Measurements from ENCODE around the gene SYT2. TPM values are rescaled to one million over a fixed set of nuclear protein-coding genes. Genes with fewer than 3 reads are reported as not detected.
"Not testable (repeated sequence)": the region's sequence is repeated elsewhere in the genome, so short reads cannot be mapped to it uniquely, and the experiment has no call there.

The SYT2 gene
- total RNA-seq, 1 experiment from 2014 or later = not detected

DNA sequence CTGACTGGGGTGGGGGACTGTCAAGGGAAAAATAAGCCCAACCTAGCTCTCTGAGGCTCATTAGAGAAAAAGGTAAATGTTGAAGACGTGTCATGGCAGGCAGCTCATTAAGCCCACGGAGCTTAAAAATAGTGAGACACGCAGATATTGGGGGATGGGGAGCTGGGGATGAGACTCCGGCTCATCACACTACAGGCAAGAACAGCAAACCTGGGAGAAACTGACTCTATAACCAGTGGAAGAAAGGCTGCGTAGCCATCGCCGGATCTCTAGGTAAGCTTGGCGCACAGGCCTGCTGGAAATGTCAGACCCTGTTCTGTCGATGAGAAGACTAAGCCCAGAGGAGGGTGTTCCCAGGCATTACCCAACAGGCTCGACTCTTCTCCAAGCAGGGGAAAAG is 78.0 kb downstream of the SYT2 start:
- ChIA-PET POLR2A (ENCODE audit: unreplicated experiment) (no interaction called here), CTCF (no interaction called here)
- H3K27ac ChIP-seq (ENCODE audit: low read length) = no peak overlapping the region
- BruUV-seq (replicated peaks) = no TSS peak
- ATAC-seq = no peak
- no peak for DNase-seq
- H3K9me3 ChIP-seq (ENCODE audit: low read length) = no peaks in the 10 kb centered on the region
- H3K4me3 ChIP-seq (ENCODE audit: low read length) = no peak overlapping the region
- H3K79me2 ChIP-seq (ENCODE audit: low read length) = no peaks in the 10 kb centered on the region
- no peaks in the 10 kb centered on the region for H4K20me1 ChIP-seq (ENCODE audit: low read length)
- H3K36me3 ChIP-seq (ENCODE audit: low read depth, low read length) = no peaks in the 10 kb centered on the region
- no peak overlapping the region for H3K9ac ChIP-seq (ENCODE audit: low read length)
- no peaks in the 10 kb centered on the region for H3K4me1 ChIP-seq (ENCODE audit: insufficient read depth, low read length)
- H3F3A ChIP-seq (ENCODE audit: low read length, unreplicated experiment) = no peaks in the 10 kb centered on the region
- H3K4me2 ChIP-seq (ENCODE audit: low read length) = no peak overlapping the region
- H3K9me2 ChIP-seq (replicated peaks; ENCODE audit: low read length) = no peaks in the 10 kb centered on the region
- TF ChIP-seq EZH2 (IDR thresholded peaks at IDR 0.05; ENCODE audit: low read length, unreplicated experiment) = no peak
- no peak for TF ChIP-seq EZH2phosphoT487 (IDR thresholded peaks at IDR 0.05; ENCODE audit: borderline replicate concordance, low read length)
- intact Hi-C loops (cut with micrococcal nuclease) = no loop called here
- no peak overlapping the region for H2AFZ ChIP-seq (ENCODE audit: low read length)
- no peaks in the 10 kb centered on the region for H3K27me3 ChIP-seq (ENCODE audit: low read length)

- POLR2A ChIA-PET (ENCODE audit: unreplicated experiment) = no interaction called here
- Histone ChIP-seq H3F3A (ENCODE audit: low read length, unreplicated experiment) (no peaks in the 10 kb centered on the region), H4K20me1 (ENCODE audit: low read length) (no peaks in the 10 kb centered on the region), H3K9me2 (replicated peaks; ENCODE audit: low read length) (no peaks in the 10 kb centered on the region), H3K27me3 (ENCODE audit: low read length) (no peaks in the 10 kb centered on the region), H3K4me2 (ENCODE audit: low read length) (no peak overlapping the region), H3K9ac (ENCODE audit: low read length) (no peak overlapping the region), H3K9me3 (ENCODE audit: low read length) (no peaks in the 10 kb centered on the region), H3K4me3 (ENCODE audit: low read length) (no peak overlapping the region), H3K36me3 (ENCODE audit: low read depth, low read length) (no peaks in the 10 kb centered on the region), H2AFZ (ENCODE audit: low read length) (no peak overlapping the region), H3K4me1 (ENCODE audit: insufficient read depth, low read length) (no peaks in the 10 kb centered on the region), H3K79me2 (ENCODE audit: low read length) (no peaks in the 10 kb centered on the region), H3K27ac (ENCODE audit: low read length) (no peak overlapping the region)
- ATAC-seq (no peak), DNase-seq (no peak)
- no TSS peak for BruUV-seq (replicated peaks)
- CTCF ChIA-PET = no interaction called here
- intact Hi-C loops (cut with micrococcal nuclease) = no loop called here
- TF ChIP-seq CTCF (conservative IDR thresholded peaks at IDR 0.05; ENCODE audit: low read depth, low read length) (no peak), EZH2 (IDR thresholded peaks at IDR 0.05; ENCODE audit: low read length, unreplicated experiment) (no peak), EZH2phosphoT487 (IDR thresholded peaks at IDR 0.05; ENCODE audit: borderline replicate concordance, low read length) (no peak)
These were observed 79.0 kb downstream of the SYT2 start for GRCh38 chr1:202631076-202631923.

DNA sequence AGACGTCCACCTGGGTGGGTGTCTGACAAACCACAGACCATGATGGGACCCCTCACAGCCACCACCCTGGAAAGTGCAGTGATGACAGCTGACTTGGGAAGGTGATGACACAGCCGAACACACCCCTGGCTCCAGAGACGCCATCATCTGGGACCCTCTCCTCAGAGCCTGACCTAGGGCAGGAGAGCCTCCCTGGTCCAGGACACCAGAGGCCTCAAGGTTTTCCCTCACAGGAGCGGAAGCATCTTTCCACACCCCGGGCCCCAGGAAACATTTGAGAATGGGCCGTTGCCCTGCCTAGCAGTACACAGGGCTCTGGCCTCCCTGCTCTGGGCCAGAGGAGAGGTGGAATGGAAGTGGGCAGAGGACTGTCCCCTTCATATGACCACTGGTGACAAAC is 79.7 kb downstream of the SYT2 start:
- ATAC-seq (no peak), DNase-seq (no peak)
- H3K4me3 ChIP-seq (ENCODE audit: low read length) = no peak overlapping the region
- intact Hi-C loops (cut with micrococcal nuclease) = no loop called here
- no peak overlapping the region for H3K9ac ChIP-seq (ENCODE audit: low read length)
- no peaks in the 10 kb centered on the region for H3K36me3 ChIP-seq (ENCODE audit: low read depth, low read length)
- POLR2A ChIA-PET (ENCODE audit: unreplicated experiment) = no interaction called here
- H3K79me2 ChIP-seq (ENCODE audit: low read length) = no peaks in the 10 kb centered on the region
- no peak overlapping the region for H3K27ac ChIP-seq (ENCODE audit: low read length)
- H4K20me1 ChIP-seq (ENCODE audit: low read length) = no peaks in the 10 kb centered on the region
- no peaks in the 10 kb centered on the region for H3K9me3 ChIP-seq (ENCODE audit: low read length)
- no peak overlapping the region for H3K4me2 ChIP-seq (ENCODE audit: low read length)
- TF ChIP-seq CTCF (conservative IDR thresholded peaks at IDR 0.05; ENCODE audit: low read depth, low read length) (no peak), EZH2phosphoT487 (IDR thresholded peaks at IDR 0.05; ENCODE audit: borderline replicate concordance, low read length) (no peak), EZH2 (IDR thresholded peaks at IDR 0.05; ENCODE audit: low read length, unreplicated experiment) (no peak)
- CTCF ChIA-PET = no interaction called here
- no TSS peak for BruUV-seq (replicated peaks)
- H2AFZ ChIP-seq (ENCODE audit: low read length) = no peak overlapping the region
- no peaks in the 10 kb centered on the region for H3K4me1 ChIP-seq (ENCODE audit: insufficient read depth, low read length)
- no peaks in the 10 kb centered on the region for H3K9me2 ChIP-seq (replicated peaks; ENCODE audit: low read length)
- no peaks in the 10 kb centered on the region for H3F3A ChIP-seq (ENCODE audit: low read length, unreplicated experiment)
- no peaks in the 10 kb centered on the region for H3K27me3 ChIP-seq (ENCODE audit: low read length)

GRCh38 chr1:202630096-202630495 is 80.2 kb downstream of the SYT2 start:
- H3K36me3 ChIP-seq (ENCODE audit: low read depth, low read length); H2AFZ ChIP-seq (ENCODE audit: low read length); DNase-seq; BruUV-seq (replicated peaks); ATAC-seq; H3K9me2 ChIP-seq (replicated peaks; ENCODE audit: low read length); H3K9me3 ChIP-seq (ENCODE audit: low read length); H3K27me3 ChIP-seq (ENCODE audit: low read length); H3K79me2 ChIP-seq (ENCODE audit: low read length); H3K4me3 ChIP-seq (ENCODE audit: low read length); CTCF ChIA-PET; H3F3A ChIP-seq (ENCODE audit: low read length, unreplicated experiment); H3K9ac ChIP-seq (ENCODE audit: low read length); H3K27ac ChIP-seq (ENCODE audit: low read length); intact Hi-C loops (cut with micrococcal nuclease); H4K20me1 ChIP-seq (ENCODE audit: low read length); H3K4me1 ChIP-seq (ENCODE audit: insufficient read depth, low read length); H3K4me2 ChIP-seq (ENCODE audit: low read length); POLR2A ChIA-PET (ENCODE audit: unreplicated experiment): not testable (repeated sequence)

- DNase-seq; H3K4me1 ChIP-seq (ENCODE audit: insufficient read depth, low read length); intact Hi-C loops (cut with micrococcal nuclease); ATAC-seq; H4K20me1 ChIP-seq (ENCODE audit: low read length); H2AFZ ChIP-seq (ENCODE audit: low read length); H3K27ac ChIP-seq (ENCODE audit: low read length); H3K4me3 ChIP-seq (ENCODE audit: low read length); BruUV-seq (replicated peaks); H3K9me2 ChIP-seq (replicated peaks; ENCODE audit: low read length); H3K79me2 ChIP-seq (ENCODE audit: low read length); CTCF ChIA-PET; H3K36me3 ChIP-seq (ENCODE audit: low read depth, low read length); H3K4me2 ChIP-seq (ENCODE audit: low read length); H3K9me3 ChIP-seq (ENCODE audit: low read length); H3F3A ChIP-seq (ENCODE audit: low read length, unreplicated experiment); POLR2A ChIA-PET (ENCODE audit: unreplicated experiment); H3K9ac ChIP-seq (ENCODE audit: low read length); H3K27me3 ChIP-seq (ENCODE audit: low read length): not testable (repeated sequence)
These were observed 80.9 kb downstream of the SYT2 start for GRCh38 chr1:202629257-202629811.

Data from PC-3 (cell line).